GM19467 (cell line): ENCODE results near the gene INSIG2.

ENCODE experiments used
- ATAC-seq: cut with Tn5 transposase; IDR thresholded peaks from one replicate; pipeline ENCODE4 v1.9.1; 2021; ENCODE audit warnings: mild to moderate bottlenecking, moderate library complexity; ENCODE audit not compliant: unreplicated experiment

Gene INSIG2

DNA sequence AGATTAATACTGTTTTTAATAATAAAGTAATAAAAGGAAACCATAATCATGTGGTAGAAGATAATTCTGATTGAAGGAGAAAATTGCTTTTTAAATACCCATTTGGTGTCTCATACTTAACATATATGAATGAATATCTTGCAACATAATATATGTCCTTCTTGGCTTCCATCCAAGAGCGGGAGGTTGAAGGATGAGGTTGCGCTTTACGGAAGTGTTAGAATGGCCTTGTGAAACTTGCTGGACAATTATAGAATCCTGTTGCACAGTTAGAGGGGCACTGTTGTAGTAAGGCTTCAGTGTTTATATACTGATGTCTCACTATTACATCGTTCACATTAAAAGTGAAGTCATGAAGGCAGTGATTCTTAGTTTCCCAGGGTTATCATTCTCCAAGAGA is 9.4 kb downstream of the INSIG2 start:
- ATAC-seq, result no peak

DNA sequence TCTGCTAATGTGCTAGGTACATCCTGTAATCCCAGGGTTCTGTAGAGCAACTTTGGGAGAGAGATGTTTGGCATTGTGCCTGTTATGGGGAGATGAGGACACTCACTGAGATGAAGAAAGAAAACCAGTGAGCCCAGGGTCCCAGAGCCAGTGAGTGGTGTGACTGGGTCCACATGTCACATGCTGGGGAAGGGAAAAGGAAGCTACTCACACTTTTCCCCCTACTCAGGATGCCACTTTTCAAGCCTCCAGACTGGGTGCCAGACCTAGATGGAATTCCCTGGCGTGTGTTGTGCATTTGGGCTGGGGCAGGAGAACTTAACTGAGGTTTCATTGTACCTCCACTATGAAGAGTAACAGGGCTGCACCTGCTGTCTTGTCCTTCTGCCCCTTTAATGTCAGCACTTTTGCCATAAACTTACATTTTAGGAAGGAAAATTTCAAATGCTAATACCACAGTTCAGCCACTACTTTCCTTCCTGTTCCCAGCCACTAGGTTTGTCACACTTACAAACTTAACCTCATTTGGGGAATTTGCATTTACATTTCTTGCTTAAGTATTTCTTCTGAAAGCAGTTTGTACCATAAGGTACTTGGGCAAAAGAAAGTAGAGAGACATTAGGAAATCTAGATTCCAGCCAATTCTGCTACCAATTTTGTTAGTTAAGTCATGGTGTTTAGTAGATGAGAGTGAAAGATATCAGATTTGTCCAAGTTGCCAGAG is 10.2 kb downstream of the INSIG2 start:
- ATAC-seq, result no peak

DNA sequence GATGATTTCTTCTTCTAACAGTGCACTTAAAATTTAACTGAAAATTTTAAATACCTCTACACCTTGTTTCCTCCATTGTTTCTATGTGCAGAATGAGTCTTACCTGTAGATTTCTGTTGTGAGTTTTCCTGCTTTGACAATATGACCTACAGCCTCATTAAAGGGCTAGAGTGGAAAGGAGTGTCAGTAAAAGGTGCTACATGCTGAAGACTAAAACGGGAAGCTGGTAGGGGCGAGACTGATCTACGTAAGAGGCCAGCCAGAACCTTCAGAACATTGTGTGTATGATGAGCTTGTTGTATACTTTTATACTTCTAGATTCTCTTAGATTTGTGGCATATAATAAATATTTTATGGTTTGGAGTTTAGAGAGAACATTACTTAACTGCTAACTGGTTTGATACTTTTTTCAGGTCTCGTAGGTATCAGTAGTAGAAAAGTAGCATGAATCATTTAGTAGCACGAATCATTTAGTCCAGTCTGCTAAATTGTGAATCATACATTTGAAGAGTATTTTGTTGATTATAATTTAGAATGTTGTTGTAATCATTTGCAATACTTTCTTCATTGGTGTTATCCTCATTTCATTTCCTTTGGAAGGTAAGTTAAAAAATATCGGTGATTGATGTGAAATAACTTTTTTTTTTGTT is 14.3 kb downstream of the INSIG2 start:
- ATAC-seq, result no peak

DNA sequence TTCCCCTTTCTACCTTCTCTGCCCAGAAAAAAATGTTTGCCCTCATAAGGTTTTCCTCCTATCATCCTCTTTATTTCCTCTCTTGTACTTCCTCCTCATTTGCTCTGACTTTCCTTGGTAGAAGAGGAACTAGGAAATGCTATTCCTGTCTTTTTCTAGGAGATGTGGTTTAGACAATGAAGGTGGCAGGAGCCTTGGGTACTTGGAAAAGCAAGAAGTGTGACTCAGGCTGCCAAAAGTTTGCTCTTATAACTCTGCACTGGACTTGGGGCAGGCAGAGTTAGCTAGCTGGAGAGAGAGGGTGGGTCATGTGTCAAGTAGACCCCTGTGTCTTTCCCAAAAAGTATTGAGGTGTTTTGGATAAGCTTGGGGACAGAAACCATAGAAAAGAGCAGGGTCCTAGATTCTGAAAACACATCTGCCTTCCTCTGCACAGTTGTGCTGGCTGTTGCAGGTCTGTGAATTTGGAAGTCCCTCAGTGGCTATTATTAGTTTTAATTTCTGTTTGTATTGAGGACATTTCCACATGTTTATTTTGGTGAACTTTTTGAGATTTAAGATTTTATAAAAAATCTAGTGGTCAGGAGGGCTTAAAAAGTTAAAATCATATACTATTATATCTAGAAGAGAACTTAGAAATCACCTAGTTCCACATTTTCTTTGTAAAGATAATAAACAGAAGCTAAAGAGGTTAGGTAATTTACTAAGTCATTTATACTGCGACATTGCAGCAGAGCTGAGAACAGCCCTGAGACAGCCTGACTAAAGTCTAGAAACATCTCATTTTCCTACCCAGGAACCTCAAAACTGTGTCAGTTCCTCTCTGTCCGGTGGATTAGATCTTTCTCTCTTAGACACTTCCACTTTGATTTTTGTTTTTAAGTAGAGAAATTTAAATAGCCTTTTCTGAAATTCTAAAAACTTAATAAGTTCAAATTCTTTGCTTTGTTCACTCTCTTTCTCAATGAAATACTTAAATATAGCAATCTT is 16.0 kb downstream of the INSIG2 start:
- peak; percentile 98 for ATAC-seq

DNA sequence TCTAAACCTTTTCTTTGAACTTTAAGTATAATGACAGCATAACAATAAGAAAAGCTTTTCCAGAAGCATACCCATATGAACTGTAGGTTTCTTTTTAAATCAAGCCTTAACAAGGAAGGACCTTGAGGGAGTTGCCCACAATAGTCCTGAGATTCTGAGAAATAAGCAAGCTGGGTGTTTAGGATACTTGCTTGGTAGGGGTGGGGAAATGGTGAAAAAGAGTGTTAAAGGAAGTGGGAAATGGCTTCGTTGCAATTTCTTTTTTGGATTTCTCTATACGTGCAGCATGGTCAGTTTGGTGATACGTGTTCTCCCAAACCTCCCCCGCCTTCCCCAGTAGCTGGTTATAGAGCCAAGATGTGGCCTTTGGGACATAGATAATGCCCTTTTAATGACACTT is 17.2 kb downstream of the INSIG2 start:
- ATAC-seq, result no peak

DNA sequence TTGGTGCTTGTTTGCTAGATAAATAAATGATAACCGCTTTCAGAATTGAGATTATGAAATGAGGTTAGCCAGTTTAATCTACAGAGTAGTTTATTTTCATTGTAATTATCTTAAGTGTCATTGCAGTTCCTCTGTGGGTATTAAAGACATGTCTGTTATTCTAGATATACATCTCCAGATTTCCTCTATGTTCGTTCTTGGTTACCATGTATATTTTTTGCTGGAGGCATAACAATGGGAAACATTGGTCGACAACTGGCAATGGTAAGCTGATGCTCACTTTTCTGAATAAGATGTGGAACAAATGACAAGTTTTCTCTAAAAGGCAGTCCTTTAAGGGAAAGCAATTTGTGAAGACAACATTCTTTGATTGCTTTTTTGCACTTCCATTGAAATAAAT is 18.7 kb downstream of the INSIG2 start:
- ATAC-seq, result no peak

DNA sequence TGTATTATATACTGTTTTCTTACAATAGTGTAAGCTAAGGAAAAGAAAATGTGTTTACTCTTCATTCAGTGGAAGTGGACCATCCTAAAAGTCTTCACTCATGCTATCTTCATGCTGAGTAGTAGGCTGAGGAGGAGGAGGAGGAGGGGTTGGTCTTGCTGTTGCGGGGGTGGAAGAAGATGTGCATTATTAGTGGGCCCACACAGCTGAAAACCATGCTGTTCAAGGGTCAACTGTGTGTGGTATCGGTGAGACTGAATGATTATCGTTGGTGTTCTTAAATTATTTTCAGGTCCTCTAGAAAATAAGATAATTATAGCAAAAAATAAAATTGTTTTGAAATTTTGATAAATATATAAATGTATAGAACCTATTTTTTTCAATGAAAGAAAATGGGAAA is 22.0 kb downstream of the INSIG2 start:
- ATAC-seq, result no peak

DNA sequence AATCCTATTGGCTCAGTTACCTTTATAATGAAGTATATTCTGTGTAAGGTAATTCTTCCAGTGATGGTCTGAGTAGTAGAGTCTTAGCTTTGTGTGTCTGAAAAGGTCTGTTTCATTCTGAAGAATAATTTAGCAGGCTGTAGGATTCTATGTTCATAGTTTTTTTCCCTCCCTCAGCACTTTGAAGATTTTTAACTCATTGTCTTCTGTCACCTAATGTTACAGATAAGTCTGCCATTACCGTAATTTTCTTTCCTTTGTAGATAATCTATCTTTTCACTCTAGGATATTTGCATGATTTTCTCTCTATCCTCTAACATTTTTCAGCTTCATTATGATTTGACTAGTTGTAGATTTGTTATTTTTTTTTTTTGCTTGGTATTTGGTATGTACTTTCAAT is 22.7 kb downstream of the INSIG2 start:
- ATAC-seq, result no peak

DNA sequence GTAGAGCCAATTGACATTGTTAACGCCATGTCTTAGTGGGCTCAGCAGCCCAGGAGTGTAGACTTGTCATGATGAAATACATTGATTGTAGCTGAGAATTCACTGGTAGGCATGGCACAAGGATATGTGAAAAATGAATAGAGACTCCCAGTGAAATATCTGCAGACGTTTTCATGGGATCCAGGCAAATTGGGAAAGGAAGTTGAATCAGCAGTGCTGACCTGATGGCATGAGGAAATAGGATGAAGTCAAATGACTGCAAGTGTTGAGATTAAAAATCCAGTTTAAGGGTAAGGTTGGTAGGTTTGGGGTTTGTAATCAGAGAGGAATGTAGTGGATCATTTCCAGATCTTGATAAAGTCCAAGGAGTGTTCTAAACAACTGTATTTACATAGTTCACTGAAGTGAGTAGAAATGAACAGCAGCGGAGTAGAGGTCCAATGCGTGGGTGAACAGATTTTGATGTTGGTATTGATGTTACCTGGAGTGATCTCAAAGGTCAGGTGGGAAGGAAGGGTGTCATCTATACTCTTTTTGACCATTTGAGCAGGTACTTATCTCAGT is 24.6 kb downstream of the INSIG2 start:
- ATAC-seq, result no peak

DNA sequence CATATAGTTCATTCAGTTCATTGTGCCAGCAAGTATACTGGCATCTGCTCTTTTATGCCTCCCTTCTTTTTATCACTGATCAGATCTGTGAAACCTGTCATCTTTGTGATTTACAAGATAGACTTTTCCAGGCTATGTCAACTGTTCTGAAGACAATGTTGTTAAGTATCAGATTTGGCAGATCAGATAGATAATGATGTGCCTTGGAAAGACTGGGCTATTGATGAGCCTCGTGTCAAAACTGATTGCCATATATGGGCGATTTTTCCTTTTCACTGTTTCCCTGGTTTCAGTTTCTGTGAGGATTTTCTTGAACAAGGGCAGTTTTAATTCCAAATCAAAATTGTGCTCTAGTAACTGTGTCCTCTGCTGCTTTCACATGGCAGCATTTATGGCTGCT is 26.6 kb downstream of the INSIG2 start:
- no peak for ATAC-seq

DNA sequence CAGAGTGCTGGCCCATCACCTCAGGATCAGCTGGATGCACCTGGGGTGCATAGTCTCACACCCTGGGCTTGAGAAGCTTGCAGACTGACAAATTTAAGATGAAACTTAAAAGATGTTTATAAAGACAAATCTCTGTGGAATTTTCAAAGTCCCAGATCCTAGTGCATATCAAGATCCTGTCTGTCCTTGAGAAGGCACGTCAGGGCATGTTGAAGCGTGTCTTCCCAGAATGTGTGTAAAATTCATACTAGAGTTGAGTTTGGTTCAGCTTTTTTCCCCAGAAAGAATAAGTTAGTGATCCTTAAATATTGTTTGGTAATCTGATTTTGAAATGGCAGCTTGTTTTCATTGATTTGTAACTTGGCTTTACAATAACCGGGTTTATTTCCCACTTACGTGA is 27.5 kb downstream of the INSIG2 start:
- no peak for ATAC-seq

DNA sequence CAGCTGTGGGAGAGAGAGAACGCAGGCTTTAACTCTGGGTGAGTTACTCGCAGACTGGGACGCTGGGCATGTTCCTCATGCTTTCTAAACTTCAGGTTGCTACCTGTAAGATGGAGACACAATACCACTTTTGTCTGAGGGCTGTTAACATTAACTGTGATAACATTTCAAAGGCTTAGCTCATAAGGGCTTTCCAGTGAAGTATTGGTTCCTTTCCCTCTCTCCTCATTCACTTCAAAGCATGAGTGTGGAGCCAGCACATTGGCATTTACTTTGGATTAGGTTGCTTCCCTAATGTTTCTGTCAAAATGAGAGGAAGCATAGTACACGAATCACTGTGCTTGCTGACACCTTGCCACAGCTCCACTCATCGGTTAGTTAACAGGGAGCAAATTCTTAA is 30.2 kb downstream of the INSIG2 start:
- ATAC-seq, result no peak

DNA sequence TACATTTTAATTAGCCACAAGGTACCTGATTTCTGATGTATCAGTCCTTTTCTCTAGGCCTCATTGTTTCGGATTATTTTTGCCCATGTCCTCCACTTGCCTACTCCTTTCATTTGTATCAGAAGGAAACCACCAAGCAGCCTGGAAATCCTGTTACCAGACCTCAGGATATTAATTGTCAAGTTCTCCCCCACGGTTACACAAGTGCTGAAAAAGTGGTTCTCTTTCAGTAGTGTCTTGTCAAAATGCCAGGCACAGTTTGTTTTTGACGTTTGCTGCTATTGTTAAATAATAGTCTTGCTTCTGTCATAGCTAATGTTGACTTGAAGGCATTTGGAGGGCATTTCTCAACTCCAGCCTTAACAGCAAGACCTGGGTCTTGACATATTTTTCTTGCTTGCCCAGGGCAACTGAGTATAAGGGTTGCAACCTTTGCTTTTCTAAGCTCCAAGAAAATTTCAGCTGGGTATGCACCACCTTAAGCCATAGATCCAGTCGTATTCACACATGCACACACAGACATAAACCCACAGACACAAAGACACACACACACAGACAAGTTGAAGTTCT is 31.0 kb downstream of the INSIG2 start:
- no peak for ATAC-seq

DNA sequence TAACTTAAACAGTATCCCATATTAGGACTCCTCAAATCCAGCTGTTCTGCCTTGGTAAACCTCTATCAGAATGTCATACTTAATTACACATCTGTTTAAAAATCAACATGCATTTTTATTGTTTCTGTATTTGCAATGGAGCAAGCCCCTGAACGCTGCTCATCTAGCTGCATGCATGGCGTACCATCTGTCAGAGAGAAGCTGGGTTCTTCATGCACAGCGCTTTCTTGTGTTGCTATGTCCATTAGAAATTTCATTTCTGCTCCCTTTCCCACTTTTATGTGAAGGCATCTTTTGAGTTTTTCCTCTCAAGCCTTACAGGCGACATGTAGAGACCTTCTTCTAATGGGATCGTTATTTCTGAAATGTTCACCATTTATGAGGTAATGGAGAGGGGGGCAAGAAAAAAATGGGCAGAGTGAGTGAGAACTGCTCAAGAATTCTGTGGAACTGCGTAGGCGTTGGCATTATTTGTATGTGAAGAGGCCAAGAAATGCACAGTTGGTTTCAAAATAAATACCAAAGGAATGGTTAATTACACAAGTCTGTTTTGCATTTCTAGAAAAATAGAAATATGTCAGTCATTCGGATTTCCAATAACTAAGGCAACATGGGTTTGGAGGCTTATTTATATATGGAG is 31.6 kb downstream of the INSIG2 start:
- no peak for ATAC-seq

DNA sequence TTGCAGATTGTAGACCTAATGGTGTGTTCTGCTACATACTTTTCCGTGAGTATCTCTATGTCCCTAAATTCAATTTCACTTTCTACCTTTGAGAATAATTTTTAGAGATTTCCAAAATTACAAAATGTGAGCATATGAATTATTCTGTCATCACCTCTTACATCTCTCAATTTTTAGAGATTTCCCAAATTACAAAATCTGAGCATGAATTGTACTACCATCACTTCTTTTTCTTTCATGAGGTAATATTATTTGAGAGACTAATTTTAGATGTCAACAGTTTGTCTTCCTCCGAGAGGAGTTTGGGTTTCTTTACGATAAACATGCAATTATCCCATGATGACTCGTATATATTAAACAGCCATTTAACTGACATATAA is 32.1 kb downstream of the INSIG2 start:
- no peak for ATAC-seq

DNA sequence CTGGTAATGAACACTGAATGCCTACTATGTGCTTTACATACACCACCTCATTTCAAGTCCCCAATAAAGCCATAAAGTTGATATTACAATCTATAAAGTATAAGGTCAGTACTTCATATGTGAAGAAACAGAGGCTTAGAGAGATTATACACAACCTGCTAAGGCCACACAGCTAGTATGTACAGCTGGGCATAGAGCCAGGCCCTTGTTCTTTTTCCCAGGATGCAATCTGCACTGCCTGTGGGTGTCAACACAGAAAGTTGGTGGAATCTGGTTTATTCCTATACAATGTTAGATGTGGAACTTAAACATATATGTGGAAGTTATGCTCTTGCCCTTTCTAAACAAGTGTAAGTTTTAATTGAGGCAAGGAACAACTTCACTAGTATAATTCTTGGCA is 32.8 kb downstream of the INSIG2 start:
- no peak for ATAC-seq

DNA sequence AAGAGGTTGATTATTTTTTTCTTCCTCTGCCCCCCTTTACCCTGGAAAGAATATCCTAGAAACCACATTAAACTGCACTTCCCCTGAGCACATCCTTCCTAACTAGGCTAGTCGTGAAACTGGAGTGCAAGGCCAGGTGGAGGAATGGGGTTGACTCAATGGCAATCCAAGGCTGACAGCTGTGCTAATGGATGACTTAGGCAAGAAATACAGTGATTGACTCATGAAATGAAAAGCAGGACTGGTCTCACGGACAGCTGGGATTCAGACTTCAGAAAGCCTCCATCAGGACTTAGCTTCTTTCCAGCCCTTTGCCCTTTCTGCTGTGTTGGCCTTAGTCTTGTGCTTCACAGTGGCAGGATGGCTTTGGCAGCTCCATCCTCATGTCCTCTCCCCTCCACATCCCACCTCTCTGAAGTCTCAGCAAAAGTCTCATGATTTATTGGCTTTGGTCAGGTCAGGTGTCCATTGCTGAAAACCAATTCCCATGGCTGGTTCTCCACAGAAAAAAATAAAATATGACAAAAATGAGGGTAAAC is 33.8 kb downstream of the INSIG2 start:
- ATAC-seq, result no peak

DNA sequence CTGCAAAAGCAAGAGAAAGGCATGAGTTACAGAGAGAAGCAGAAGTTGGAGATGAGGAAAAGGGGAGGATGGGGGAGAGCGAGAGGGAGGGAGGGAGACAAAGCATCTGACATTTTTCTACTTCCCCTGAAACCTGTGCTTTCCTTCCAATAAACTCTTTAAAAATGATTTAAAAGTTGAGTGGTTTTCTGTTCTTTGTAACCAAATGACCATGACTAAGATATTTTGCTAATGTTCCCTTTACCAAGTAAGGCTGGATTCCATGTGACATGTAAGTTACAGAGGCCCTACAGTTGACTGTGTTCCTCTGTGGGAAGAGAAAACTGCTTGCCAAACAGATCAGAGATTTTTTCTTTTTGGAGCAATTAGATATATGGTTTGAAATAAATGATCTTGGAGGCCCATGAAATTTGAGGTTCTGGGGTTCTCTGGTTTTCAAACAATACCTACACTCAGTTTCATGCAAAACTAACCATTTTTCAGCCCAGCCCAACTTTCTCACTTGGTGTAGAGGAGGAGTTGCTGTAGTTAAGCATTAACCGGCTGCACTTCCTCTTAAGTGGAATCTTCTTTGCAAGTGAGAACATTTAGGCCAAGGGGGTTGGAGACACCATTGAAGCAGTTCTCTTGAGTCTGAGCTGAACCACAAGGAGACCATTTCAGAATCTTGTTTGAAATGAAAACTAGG is 34.5 kb downstream of the INSIG2 start:
- peak; percentile 97 for ATAC-seq

DNA sequence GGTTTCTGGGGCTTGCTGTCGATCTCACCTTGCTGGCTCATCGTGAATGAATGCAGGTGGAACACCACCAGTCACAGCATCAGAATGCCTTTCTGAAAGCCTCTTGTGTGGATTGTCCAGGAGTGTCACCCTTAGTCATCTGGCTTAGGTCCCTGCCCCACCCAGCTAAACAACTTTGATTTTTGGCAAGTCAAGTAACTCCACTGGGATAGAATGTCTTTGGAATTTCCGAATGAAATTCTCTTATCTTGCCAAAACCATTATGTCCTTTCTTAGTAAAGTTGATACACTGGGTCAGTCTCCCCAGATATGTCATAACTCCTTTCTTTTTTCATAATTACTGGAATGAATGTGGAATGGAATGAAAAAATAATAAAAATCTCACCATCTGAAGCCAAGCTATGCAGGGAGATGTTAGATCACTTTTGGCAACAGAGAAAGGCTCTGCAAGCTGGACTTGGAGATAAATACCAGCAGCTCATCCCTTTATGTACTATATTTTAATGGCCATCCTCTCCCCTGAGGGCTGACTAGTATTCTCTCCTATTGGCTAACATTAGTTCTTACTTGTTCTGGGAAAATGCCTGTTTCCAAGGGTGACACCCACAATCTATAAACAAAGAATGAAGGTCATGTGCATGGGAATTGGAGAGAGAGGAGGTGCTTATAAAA is 35.4 kb downstream of the INSIG2 start:
- no peak for ATAC-seq
